Neural crest cell (in vitro differentiated cells): ENCODE data around the gene URB1. TPM values are rescaled to one million over a fixed set of nuclear protein-coding genes. Genes with fewer than 3 reads are reported as not detected.

Experiments
- DNase-seq: peaks from one replicate; pipeline ENCODE4 v3.0.0; 2021; ENCODE audit warnings: low read depth, mixed read lengths, low spot score
- H3K27ac Mint-ChIP-seq: one replicate; pipeline ENCODE4 v1.8.0; 2021; ENCODE audit warnings: mild to moderate bottlenecking, mixed read lengths; ENCODE audit not compliant: unreplicated experiment
- H3K27me3 Mint-ChIP-seq: 2 replicates; pipeline ENCODE4 v1.8.0; 2021; ENCODE audit warnings: low read depth, mild to moderate bottlenecking, mixed read lengths
- H3K36me3 Mint-ChIP-seq: 2 replicates; pipeline ENCODE4 v1.8.0; 2021; ENCODE audit warnings: low read depth, mild to moderate bottlenecking, mixed read lengths
- H3K4me1 Mint-ChIP-seq: 2 replicates; pipeline ENCODE4 v1.8.0; 2021; ENCODE audit warnings: mixed read lengths
- H3K4me3 Mint-ChIP-seq: one replicate; pipeline ENCODE4 v1.8.0; 2021; ENCODE audit warnings: mild to moderate bottlenecking, mixed read lengths
- H3K9me3 Mint-ChIP-seq: 2 replicates; pipeline ENCODE4 v1.8.0; 2021; ENCODE audit warnings: mixed read lengths
- CTCF ChIP-seq: fragments of 200-600 bp; sonication (generic); conservative IDR thresholded peaks from 2 replicates; pipeline ENCODE4 v1.5.0; 2021; ENCODE audit warnings: antibody characterized with exemption, mild to moderate bottlenecking
- total RNA-seq: library from RNA; stranded (reverse); gene quantifications from 2 replicates; pipeline ENCODE4 v1.2.1, GENCODE V29; 2021

The URB1 gene
- total RNA-seq, 1 donor from 2014 or later = 23.1 TPM

- DNase-seq = no peak
- H3K27me3 Mint-ChIP-seq = no peaks in the 10 kb centered on the region
- no peaks in the 10 kb centered on the region for H3K4me1 Mint-ChIP-seq
- TF ChIP-seq CTCF = no peak
- H3K9me3 Mint-ChIP-seq = no peaks in the 10 kb centered on the region
- peaks cover 20% of the 10 kb centered on the region for H3K36me3 Mint-ChIP-seq
- H3K27ac Mint-ChIP-seq = no peak overlapping the region
- H3K4me3 Mint-ChIP-seq = no peak overlapping the region
These were observed 40.3 kb downstream of the URB1 start for GRCh38 chr21:32352526-32352925.

GRCh38 chr21:32351428-32351827, 41.4 kb downstream of the URB1 start:
- peaks cover 26% of the 10 kb centered on the region for H3K36me3 Mint-ChIP-seq
- no peak for DNase-seq
- H3K27me3 Mint-ChIP-seq = no peaks in the 10 kb centered on the region
- TF ChIP-seq CTCF = no peak
- H3K27ac Mint-ChIP-seq = no peak overlapping the region
- H3K9me3 Mint-ChIP-seq = no peaks in the 10 kb centered on the region
- no peak overlapping the region for H3K4me3 Mint-ChIP-seq
- H3K4me1 Mint-ChIP-seq = no peaks in the 10 kb centered on the region

- Mint-ChIP-seq H3K27me3 (no peaks in the 10 kb centered on the region), H3K36me3 (peaks cover 30% of the 10 kb centered on the region), H3K4me1 (no peaks in the 10 kb centered on the region), H3K9me3 (no peaks in the 10 kb centered on the region), H3K27ac (no peak overlapping the region), H3K4me3 (no peak overlapping the region)
- no peak for DNase-seq
- no peak for TF ChIP-seq CTCF
These were observed 41.8 kb downstream of the URB1 start for GRCh38 chr21:32350981-32351380.

GRCh38 chr21:32350211-32350980, 42.4 kb downstream of the URB1 start:
- no peak for DNase-seq
- Mint-ChIP-seq H3K27me3 (no peaks in the 10 kb centered on the region), H3K9me3 (no peaks in the 10 kb centered on the region), H3K36me3 (peaks cover 33% of the 10 kb centered on the region), H3K4me3 (no peak overlapping the region), H3K4me1 (no peaks in the 10 kb centered on the region), H3K27ac (no peak overlapping the region)
- TF ChIP-seq CTCF = no peak

- no peaks in the 10 kb centered on the region for H3K4me1 Mint-ChIP-seq
- H3K36me3 Mint-ChIP-seq = peaks cover 41% of the 10 kb centered on the region
- H3K4me3 Mint-ChIP-seq = no peak overlapping the region
These were observed 43.4 kb downstream of the URB1 start for GRCh38 chr21:32349333-32349944.

More at GRCh38 chr21:32349333-32349944, 43.4 kb downstream of the URB1 start:
- Mint-ChIP-seq H3K27me3 (no peaks in the 10 kb centered on the region), H3K27ac (no peak overlapping the region), H3K9me3 (peaks cover 6% of the 10 kb centered on the region)
- no peak for DNase-seq
- TF ChIP-seq CTCF = no peak
